HL-60 (cell line): Measurements from ENCODE around the gene ASB10.

Source experiments
- DNase-seq, 2 experiments: peaks; one replicate each; pipeline ENCODE4 v3.0.0-alpha.2; 2010 to 2020; ENCODE audit warnings: low read depth in 1 of 2, low spot score in 1 of 2
- H3K27ac ChIP-seq: fragments of 250-450 bp; sonication (Bioruptor Pico); replicated peaks from 2 replicates; pipeline ENCODE4 v1.5.1; 2020; ENCODE audit warnings: mild to moderate bottlenecking, moderate library complexity
- H3K27me3 ChIP-seq: fragments of 250-450 bp; sonication (Bioruptor Pico); 2 replicates; pipeline ENCODE4 v1.5.1; 2021; ENCODE audit warnings: mild to moderate bottlenecking, moderate library complexity; ENCODE audit not compliant: insufficient read depth, poor library complexity, severe bottlenecking
- H3K4me3 ChIP-seq: replicated peaks from 2 replicates; pipeline ENCODE4 v1.5.1; 2011; ENCODE audit warnings: mild to moderate bottlenecking, control low read depth, low read length; ENCODE audit not compliant: insufficient read depth
- GABPA ChIP-seq: IDR thresholded peaks from 2 replicates; pipeline ENCODE4 v1.6.1; 2012; ENCODE audit warnings: low read depth
- POLR2AphosphoS5 ChIP-seq: IDR thresholded peaks from 2 replicates; pipeline ENCODE4 v1.6.1; 2012; ENCODE audit warnings: low read depth
- SPI1 ChIP-seq: IDR thresholded peaks from 2 replicates; pipeline ENCODE4 v1.6.1; 2012; ENCODE audit warnings: low read depth, mild to moderate bottlenecking, borderline replicate concordance
- TF ChIP-seq, protein P1 (sequence below): IDR thresholded peaks from 2 replicates; pipeline ENCODE4 v1.6.1; 2012; ENCODE audit warnings: low read depth; ENCODE audit not compliant: insufficient replicate concordance
- TF ChIP-seq, protein P2 (sequence below): IDR thresholded peaks from one replicate; pipeline ENCODE4 v1.5.1; 2011; ENCODE audit warnings: low read length, control low read depth, inconsistent platforms; ENCODE audit not compliant: insufficient read depth

ASB10 gene

GRCh38 chr7:151195616-151196450, 8.8 kb upstream of the ASB10 start:
- TF ChIP-seq, protein P1, sequence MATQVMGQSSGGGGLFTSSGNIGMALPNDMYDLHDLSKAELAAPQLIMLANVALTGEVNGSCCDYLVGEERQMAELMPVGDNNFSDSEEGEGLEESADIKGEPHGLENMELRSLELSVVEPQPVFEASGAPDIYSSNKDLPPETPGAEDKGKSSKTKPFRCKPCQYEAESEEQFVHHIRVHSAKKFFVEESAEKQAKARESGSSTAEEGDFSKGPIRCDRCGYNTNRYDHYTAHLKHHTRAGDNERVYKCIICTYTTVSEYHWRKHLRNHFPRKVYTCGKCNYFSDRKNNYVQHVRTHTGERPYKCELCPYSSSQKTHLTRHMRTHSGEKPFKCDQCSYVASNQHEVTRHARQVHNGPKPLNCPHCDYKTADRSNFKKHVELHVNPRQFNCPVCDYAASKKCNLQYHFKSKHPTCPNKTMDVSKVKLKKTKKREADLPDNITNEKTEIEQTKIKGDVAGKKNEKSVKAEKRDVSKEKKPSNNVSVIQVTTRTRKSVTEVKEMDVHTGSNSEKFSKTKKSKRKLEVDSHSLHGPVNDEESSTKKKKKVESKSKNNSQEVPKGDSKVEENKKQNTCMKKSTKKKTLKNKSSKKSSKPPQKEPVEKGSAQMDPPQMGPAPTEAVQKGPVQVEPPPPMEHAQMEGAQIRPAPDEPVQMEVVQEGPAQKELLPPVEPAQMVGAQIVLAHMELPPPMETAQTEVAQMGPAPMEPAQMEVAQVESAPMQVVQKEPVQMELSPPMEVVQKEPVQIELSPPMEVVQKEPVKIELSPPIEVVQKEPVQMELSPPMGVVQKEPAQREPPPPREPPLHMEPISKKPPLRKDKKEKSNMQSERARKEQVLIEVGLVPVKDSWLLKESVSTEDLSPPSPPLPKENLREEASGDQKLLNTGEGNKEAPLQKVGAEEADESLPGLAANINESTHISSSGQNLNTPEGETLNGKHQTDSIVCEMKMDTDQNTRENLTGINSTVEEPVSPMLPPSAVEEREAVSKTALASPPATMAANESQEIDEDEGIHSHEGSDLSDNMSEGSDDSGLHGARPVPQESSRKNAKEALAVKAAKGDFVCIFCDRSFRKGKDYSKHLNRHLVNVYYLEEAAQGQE, result no peak
- no peak for TF ChIP-seq SPI1
- TF ChIP-seq, protein P2, sequence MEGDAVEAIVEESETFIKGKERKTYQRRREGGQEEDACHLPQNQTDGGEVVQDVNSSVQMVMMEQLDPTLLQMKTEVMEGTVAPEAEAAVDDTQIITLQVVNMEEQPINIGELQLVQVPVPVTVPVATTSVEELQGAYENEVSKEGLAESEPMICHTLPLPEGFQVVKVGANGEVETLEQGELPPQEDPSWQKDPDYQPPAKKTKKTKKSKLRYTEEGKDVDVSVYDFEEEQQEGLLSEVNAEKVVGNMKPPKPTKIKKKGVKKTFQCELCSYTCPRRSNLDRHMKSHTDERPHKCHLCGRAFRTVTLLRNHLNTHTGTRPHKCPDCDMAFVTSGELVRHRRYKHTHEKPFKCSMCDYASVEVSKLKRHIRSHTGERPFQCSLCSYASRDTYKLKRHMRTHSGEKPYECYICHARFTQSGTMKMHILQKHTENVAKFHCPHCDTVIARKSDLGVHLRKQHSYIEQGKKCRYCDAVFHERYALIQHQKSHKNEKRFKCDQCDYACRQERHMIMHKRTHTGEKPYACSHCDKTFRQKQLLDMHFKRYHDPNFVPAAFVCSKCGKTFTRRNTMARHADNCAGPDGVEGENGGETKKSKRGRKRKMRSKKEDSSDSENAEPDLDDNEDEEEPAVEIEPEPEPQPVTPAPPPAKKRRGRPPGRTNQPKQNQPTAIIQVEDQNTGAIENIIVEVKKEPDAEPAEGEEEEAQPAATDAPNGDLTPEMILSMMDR, result no peak
- TF ChIP-seq POLR2AphosphoS5, result no peak
- no peak for TF ChIP-seq GABPA
- no peak for DNase-seq
- H3K27ac ChIP-seq, result no peak overlapping the region
- no peak overlapping the region for H3K4me3 ChIP-seq
- peaks cover 10% of the 10 kb centered on the region for H3K27me3 ChIP-seq

- no peak for DNase-seq
- no peak overlapping the region for H3K4me3 ChIP-seq
- TF ChIP-seq, protein P2, result no peak
- TF ChIP-seq, protein P1, result no peak
- no peak for TF ChIP-seq GABPA
- no peak for TF ChIP-seq SPI1
- TF ChIP-seq POLR2AphosphoS5, result no peak
- peaks cover 17% of the 10 kb centered on the region for H3K27me3 ChIP-seq
- no peak overlapping the region for H3K27ac ChIP-seq
Measured at GRCh38 chr7:151194188-151194587, 7.1 kb upstream of the ASB10 start.

GRCh38 chr7:151193203-151193978, 6.3 kb upstream of the ASB10 start:
- TF ChIP-seq, protein P1, result no peak
- TF ChIP-seq POLR2AphosphoS5 (no peak), GABPA (no peak), SPI1 (no peak)
- TF ChIP-seq, protein P2, result no peak
- DNase-seq, result no peak
- Histone ChIP-seq H3K27me3 (peaks cover 22% of the 10 kb centered on the region), H3K27ac (no peak overlapping the region), H3K4me3 (no peak overlapping the region)
